Esophagus muscularis mucosa (tissue), 4 donors: ENCODE data around the gene GNPTG. TPM values are rescaled to one million over a fixed set of nuclear protein-coding genes. Genes with fewer than 3 reads are reported as not detected.

Experiments used
- DNase-seq: peaks from one replicate; pipeline ENCODE4 v3.0.0-alpha.2; 2017; ENCODE audit errors: extremely low spot score
- H3K27ac ChIP-seq, 4 donors: fragments of 200-600 bp; sonication (generic); replicated peaks in 1 of 4; 1 replicate in 3 of 4; 2 replicates in 1 of 4; pipeline ENCODE4 v1.5.1; 2016 to 2019; ENCODE audit warnings: mild to moderate bottlenecking in 1 of 4
- H3K27me3 ChIP-seq, 4 donors: fragments of 200-600 bp; sonication (generic); one replicate each; pipeline versions ENCODE4 v1.5.1 to v1.6.0; 2016 to 2019
- H3K36me3 ChIP-seq, 4 donors: fragments of 200-600 bp; sonication (generic); one replicate each; pipeline ENCODE4 v1.5.1; 2016 to 2019
- H3K4me1 ChIP-seq, 4 donors: fragments of 200-600 bp; sonication (generic); one replicate each; pipeline ENCODE4 v1.5.1; 2016 to 2019
- H3K4me3 ChIP-seq, 4 donors: fragments of 200-600 bp; sonication (generic); 1 replicate in 2 of 4; 2 replicates in 2 of 4; pipeline ENCODE4 v1.5.1; 2016 to 2019; ENCODE audit warnings: mild to moderate bottlenecking in 4 of 4, moderate library complexity in 1 of 4
- H3K9me3 ChIP-seq, 4 donors: fragments of 200-600 bp; sonication (generic); 1 replicate in 3 of 4; 2 replicates in 1 of 4; pipeline ENCODE4 v1.5.1; 2016 to 2019
- EP300 ChIP-seq: sonication (generic); formaldehyde crosslinking; IDR thresholded peaks from one replicate; pipeline ENCODE4 v1.6.1; 2017; ENCODE audit warnings: antibody characterized with exemption
- POLR2A ChIP-seq: fragments of 450-650 bp; IDR thresholded peaks from one replicate; pipeline ENCODE4 v1.6.1; 2017; ENCODE audit warnings: antibody characterized with exemption, moderate library complexity, mild to moderate bottlenecking, low read depth
- POLR2AphosphoS5 ChIP-seq, 2 donors: sonication (generic); formaldehyde crosslinking; IDR thresholded peaks; one replicate each; pipeline ENCODE4 v1.6.1; 2017; ENCODE audit warnings: antibody characterized with exemption in 2 of 2
- WGBS: methylation state at CpG from one replicate; pipeline ENCODE4 v1.1.5; 2018; 5-methylcytosine and 5-hydroxymethylcytosine counted together
- intact Hi-C: fragments of 100-400 bp; cut with DNase I; formaldehyde crosslinking; loops from one replicate; pipeline ENCODE4 v1.15.1; 2023
- total RNA-seq, 4 donors: library from RNA; depleted of rRNA; stranded (reverse); fragments of >200 nt; gene quantifications; one replicate each; pipeline versions ENCODE4 v1.1.0 to v1.2.1, GENCODE V29; 2016
- TF ChIP-seq, protein P1 (sequence below), 3 experiments: fragments of 200-600 bp in 2 of 3; fragments of 450-650 bp in 1 of 3; sonication (generic) in 2 of 3; IDR thresholded peaks; one replicate each; pipeline ENCODE4 v1.5.1; 2017 to 2019; ENCODE audit warnings: antibody characterized with exemption in 3 of 3, mild to moderate bottlenecking in 2 of 3, moderate library complexity in 1 of 3

The GNPTG gene
- total RNA-seq, 4 donors from 2014 or later: 54.4 to 70.5 (median 61.1) TPM

DNA sequence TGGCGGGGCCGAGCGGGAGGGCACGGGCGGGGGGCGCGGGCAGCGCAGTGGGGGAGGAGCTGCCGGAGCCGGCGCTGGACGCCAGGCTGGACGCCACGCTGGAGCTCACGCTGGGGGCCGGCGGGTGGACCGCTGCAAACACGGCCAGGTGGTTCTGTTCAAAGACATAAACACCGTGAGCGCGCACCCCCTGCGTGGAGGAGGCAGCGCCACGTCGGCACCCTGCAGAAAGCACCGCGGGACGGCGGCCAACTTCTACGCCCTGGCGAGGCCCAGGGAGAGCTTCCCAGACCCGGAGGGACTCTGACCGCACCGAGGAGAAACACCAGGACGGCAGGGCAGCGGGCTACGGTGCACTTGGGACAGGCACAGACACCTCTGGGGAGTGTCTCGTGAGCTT is 33.5 kb downstream of the GNPTG start:
- Histone ChIP-seq H3K4me3 (no peak overlapping the region), H3K4me1 (peaks cover 0 to 1% (median under 1%) of the 10 kb centered on the region in 4 donors), H3K9me3 (no peaks in the 10 kb centered on the region), H3K27me3 (no peaks in the 10 kb centered on the region), H3K36me3 (peaks cover 33 to 94% (median 79%) of the 10 kb centered on the region in 4 donors), H3K27ac (no peak overlapping the region)
- intact Hi-C loops: no loop called here
- no peak for TF ChIP-seq EP300
- TF ChIP-seq POLR2AphosphoS5 (IDR thresholded peaks at IDR 0.05): no peak
- no peak for TF ChIP-seq POLR2A
- TF ChIP-seq, protein P1, sequence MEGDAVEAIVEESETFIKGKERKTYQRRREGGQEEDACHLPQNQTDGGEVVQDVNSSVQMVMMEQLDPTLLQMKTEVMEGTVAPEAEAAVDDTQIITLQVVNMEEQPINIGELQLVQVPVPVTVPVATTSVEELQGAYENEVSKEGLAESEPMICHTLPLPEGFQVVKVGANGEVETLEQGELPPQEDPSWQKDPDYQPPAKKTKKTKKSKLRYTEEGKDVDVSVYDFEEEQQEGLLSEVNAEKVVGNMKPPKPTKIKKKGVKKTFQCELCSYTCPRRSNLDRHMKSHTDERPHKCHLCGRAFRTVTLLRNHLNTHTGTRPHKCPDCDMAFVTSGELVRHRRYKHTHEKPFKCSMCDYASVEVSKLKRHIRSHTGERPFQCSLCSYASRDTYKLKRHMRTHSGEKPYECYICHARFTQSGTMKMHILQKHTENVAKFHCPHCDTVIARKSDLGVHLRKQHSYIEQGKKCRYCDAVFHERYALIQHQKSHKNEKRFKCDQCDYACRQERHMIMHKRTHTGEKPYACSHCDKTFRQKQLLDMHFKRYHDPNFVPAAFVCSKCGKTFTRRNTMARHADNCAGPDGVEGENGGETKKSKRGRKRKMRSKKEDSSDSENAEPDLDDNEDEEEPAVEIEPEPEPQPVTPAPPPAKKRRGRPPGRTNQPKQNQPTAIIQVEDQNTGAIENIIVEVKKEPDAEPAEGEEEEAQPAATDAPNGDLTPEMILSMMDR (IDR thresholded peaks at IDR 0.05): no peak
- no peak for DNase-seq
- 93% methylated on average over 26 of the region's 39 CpGs for WGBS

DNA sequence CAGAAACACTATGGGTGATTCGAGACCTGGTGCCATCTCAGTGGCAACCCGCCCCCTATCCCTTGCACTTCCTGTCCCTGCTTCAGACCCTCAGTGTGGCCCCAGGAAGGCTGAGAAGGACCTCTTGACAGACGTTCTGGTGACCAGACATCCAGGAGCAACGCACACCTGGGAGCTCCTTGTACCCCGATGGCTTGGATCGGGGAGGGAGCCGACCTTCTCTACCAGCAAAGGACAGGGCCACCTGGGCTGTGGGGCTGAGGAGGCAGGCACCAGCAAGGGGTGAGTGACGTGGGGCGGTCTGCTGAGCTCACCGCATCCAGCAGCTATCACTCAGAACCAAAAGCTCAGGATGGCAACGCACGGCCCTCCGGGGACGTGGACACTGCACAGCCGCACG is 35.6 kb downstream of the GNPTG start:
- H3K36me3 ChIP-seq: peaks cover 34 to 99% (median 80%) of the 10 kb centered on the region in 4 donors
- no peak for TF ChIP-seq POLR2A
- TF ChIP-seq, protein P1 (IDR thresholded peaks at IDR 0.05): no peak
- WGBS: 92% methylated on average over 12 of the region's 16 CpGs
- no peak overlapping the region for H3K4me3 ChIP-seq
- no peaks in the 10 kb centered on the region for H3K9me3 ChIP-seq
- intact Hi-C loops: no loop called here
- no peaks in the 10 kb centered on the region for H3K4me1 ChIP-seq
- no peaks in the 10 kb centered on the region for H3K27me3 ChIP-seq
- no peak for DNase-seq
- H3K27ac ChIP-seq: no peak overlapping the region

DNA sequence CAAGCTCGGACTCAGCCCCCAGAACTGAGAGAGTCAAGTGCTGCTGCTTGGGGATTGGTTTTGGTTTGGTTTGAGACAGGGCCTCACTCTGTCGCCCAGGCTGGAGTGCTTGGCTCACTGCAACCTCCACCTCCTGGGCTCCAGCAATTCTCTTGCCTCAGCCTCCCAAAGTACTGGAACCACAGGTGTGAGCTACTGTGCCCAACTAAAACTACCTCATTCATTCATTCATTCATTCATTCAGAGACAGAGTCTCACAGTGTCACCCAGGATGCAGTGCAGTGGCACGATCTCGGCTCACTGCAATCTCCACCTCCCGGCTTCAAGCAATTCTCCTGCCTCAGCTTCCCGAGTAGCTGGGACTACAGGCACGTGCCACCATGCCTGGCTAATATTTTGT is 38.0 kb downstream of the GNPTG start:
- 87% methylated on average over 7 of the region's 7 CpGs for WGBS
- DNase-seq: no peak
- Histone ChIP-seq H3K9me3 (no peaks in the 10 kb centered on the region), H3K4me3 (no peak overlapping the region), H3K27ac (no peak overlapping the region), H3K27me3 (no peaks in the 10 kb centered on the region), H3K4me1 (no peaks in the 10 kb centered on the region), H3K36me3 (peaks cover 46 to 100% (median 82%) of the 10 kb centered on the region in 4 donors)
- intact Hi-C loops: no loop called here
- TF ChIP-seq, protein P1 (IDR thresholded peaks at IDR 0.05): no peak
- TF ChIP-seq POLR2AphosphoS5 (IDR thresholded peaks at IDR 0.05) (no peak), EP300 (no peak), POLR2A (no peak)

DNA sequence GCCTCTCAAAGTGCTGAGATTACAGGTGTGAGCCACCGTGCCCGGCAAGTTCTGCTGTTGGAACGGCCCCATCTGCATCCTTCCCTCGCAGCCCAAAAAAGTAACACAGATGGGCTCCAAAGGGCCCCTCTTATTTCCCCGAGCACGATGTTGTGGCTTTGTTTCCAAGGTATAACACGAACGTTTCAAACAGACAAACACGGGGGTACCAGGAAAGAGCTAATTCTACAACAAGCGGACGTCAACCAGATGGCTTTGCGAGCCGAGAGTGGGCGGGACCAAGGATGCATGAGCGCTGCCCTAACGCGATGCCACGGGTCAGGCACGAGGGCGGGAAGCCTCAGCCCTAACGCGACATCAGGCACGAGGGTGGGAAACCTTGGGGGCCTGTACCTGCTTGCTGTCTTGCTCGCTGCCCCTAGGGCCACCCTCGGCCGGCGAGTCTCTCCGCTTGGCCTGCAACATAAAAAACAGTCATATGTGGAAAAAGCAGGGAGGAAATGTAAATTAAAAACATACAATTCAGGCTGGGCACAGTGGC is 38.6 kb downstream of the GNPTG start:
- peaks cover 43 to 99% (median 81%) of the 10 kb centered on the region in 4 donors for H3K36me3 ChIP-seq
- no peak overlapping the region for H3K27ac ChIP-seq
- TF ChIP-seq, protein P1 (IDR thresholded peaks at IDR 0.05): no peak
- TF ChIP-seq EP300: no peak
- TF ChIP-seq POLR2AphosphoS5 (IDR thresholded peaks at IDR 0.05): no peak
- no peak for TF ChIP-seq POLR2A

DNA sequence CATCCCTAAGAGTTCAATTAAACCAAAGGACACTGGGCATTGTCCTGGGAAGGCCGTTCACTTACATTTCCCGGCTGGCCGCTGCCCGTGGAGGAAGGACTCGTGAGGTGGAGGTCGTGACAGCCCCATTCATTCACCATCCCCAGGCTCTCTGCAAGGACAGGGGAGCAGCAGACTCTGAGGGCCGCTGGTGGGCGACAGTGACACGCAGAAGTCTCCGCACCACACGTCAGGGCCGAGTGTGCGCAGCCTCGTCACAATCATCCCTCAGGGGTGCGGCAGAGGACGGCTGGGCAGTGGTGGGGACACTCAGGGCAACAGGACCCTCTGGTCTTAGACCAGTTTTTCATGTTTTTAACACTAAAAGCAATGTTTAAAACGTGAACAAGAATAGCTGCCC is 41.1 kb downstream of the GNPTG start:
- TF ChIP-seq EP300: no peak
- TF ChIP-seq POLR2AphosphoS5 (IDR thresholded peaks at IDR 0.05): no peak
- TF ChIP-seq, protein P1 (IDR thresholded peaks at IDR 0.05): no peak
- no peak for TF ChIP-seq POLR2A
- H3K36me3 ChIP-seq: peaks cover 53 to 98% (median 91%) of the 10 kb centered on the region in 4 donors
- no peaks in the 10 kb centered on the region for H3K27me3 ChIP-seq
- WGBS: 90% methylated on average over 17 of the region's 17 CpGs
- H3K4me1 ChIP-seq: no peaks in the 10 kb centered on the region
- H3K4me3 ChIP-seq: no peak overlapping the region
- no peaks in the 10 kb centered on the region for H3K9me3 ChIP-seq
- no peak overlapping the region for H3K27ac ChIP-seq
- no peak for DNase-seq
- intact Hi-C loops: no loop called here

More for the DNA sequence above, 38.6 kb downstream of the GNPTG start:
- Histone ChIP-seq H3K9me3 (no peaks in the 10 kb centered on the region), H3K4me1 (no peaks in the 10 kb centered on the region), H3K27me3 (no peaks in the 10 kb centered on the region), H3K4me3 (no peak overlapping the region)
- WGBS: 85% methylated on average over 28 of the region's 28 CpGs
- DNase-seq: no peak
- intact Hi-C loops: no loop called here
